ENCODE measurements around the gene ARFGAP3.

ARFGAP3 gene

GRCh38 chr22:42856865-42857704, at the start of gene ARFGAP3:
ARFGAP3 (minus strand) TSS chr22:42857273; CDS start chr22:42857182, 91 bp downstream.
- peak; percentile 91 to 92 for DNase-seq (ENCODE audit: low read depth in 2 of 2)

GRCh38 chr22:42905702-42906183, 48.7 kb upstream of the ARFGAP3 start:
- no peak for DNase-seq (ENCODE audit: low read depth in 2 of 2)

- DNase-seq (ENCODE audit: low read depth in 2 of 2): no peak
Measured at GRCh38 chr22:42905217-42905616, 48.1 kb upstream of the ARFGAP3 start.

GRCh38 chr22:42904050-42904449, 47.0 kb upstream of the ARFGAP3 start:
- no peak for DNase-seq (ENCODE audit: low read depth in 2 of 2)

- no peak for DNase-seq (ENCODE audit: low read depth in 2 of 2)
Measured at GRCh38 chr22:42902875-42903510, 45.9 kb upstream of the ARFGAP3 start.

GRCh38 chr22:42901790-42902508, 44.9 kb upstream of the ARFGAP3 start:
- DNase-seq (ENCODE audit: low read depth in 2 of 2): no peak

- no peak for DNase-seq (ENCODE audit: low read depth in 2 of 2)
Measured at GRCh38 chr22:42897960-42898359, 40.9 kb upstream of the ARFGAP3 start.

- DNase-seq (ENCODE audit: low read depth in 2 of 2): no peak
Measured at GRCh38 chr22:42895541-42895981, 38.5 kb upstream of the ARFGAP3 start.

- DNase-seq (ENCODE audit: low read depth in 2 of 2): no peak
Measured at GRCh38 chr22:42895087-42895486, 38.0 kb upstream of the ARFGAP3 start.

- DNase-seq (ENCODE audit: low read depth in 2 of 2): no peak
Measured at GRCh38 chr22:42893371-42894150, 36.5 kb upstream of the ARFGAP3 start.

- no peak for DNase-seq (ENCODE audit: low read depth in 2 of 2)
Measured at GRCh38 chr22:42892571-42893316, 35.7 kb upstream of the ARFGAP3 start.

GRCh38 chr22:42892156-42892555, 35.1 kb upstream of the ARFGAP3 start:
- no peak for DNase-seq (ENCODE audit: low read depth in 2 of 2)

- no peak for DNase-seq (ENCODE audit: low read depth in 2 of 2)
Measured at GRCh38 chr22:42891696-42892095, 34.6 kb upstream of the ARFGAP3 start.

- no peak for DNase-seq (ENCODE audit: low read depth in 2 of 2)
Measured at GRCh38 chr22:42891008-42891407, 33.9 kb upstream of the ARFGAP3 start.

GRCh38 chr22:42889304-42889703, 32.2 kb upstream of the ARFGAP3 start:
- no peak for DNase-seq (ENCODE audit: low read depth in 2 of 2)

GRCh38 chr22:42887523-42888507, 30.7 kb upstream of the ARFGAP3 start:
- DNase-seq (ENCODE audit: low read depth in 2 of 2): no peak

- DNase-seq (ENCODE audit: low read depth in 2 of 2): no peak
Measured at GRCh38 chr22:42887120-42887519, 30.0 kb upstream of the ARFGAP3 start.

- DNase-seq (ENCODE audit: low read depth in 2 of 2): no peak
Measured at GRCh38 chr22:42885446-42885845, 28.4 kb upstream of the ARFGAP3 start.

GRCh38 chr22:42884616-42885375, 27.7 kb upstream of the ARFGAP3 start:
- DNase-seq (ENCODE audit: low read depth in 2 of 2): no peak

Measured in stimulated activated CD8-positive, alpha-beta memory T cell treated with anti-CD3 and anti-CD28 coated beads, Interleukin-2, amount 100 ng/mL, for 1 hour (primary cell).